Glutamatergic neuron (in vitro differentiated cells): Measurements from ENCODE around the gene RNF17. TPM values are rescaled to one million over a fixed set of nuclear protein-coding genes. Genes with fewer than 3 reads are reported as not detected.
"Not testable (repeated sequence)": the region's sequence is repeated elsewhere in the genome, so short reads cannot be mapped to it uniquely, and the experiment has no call there.

Experiments
- DNase-seq: peaks from one replicate; pipeline ENCODE4 v3.0.0; 2022
- H3K27ac Mint-ChIP-seq: one replicate; pipeline ENCODE4 v1.8.0; 2020; ENCODE audit warnings: mild to moderate bottlenecking, mixed read lengths, inconsistent platforms; ENCODE audit not compliant: unreplicated experiment
- H3K27me3 Mint-ChIP-seq: one replicate; pipeline ENCODE4 v1.8.0; 2020; ENCODE audit warnings: mild to moderate bottlenecking, moderate library complexity, mixed read lengths, inconsistent platforms; ENCODE audit not compliant: unreplicated experiment
- H3K36me3 Mint-ChIP-seq: one replicate; pipeline ENCODE4 v1.8.0; 2020; ENCODE audit warnings: mild to moderate bottlenecking, mixed read lengths, inconsistent platforms; ENCODE audit not compliant: unreplicated experiment
- H3K4me1 Mint-ChIP-seq: one replicate; pipeline ENCODE4 v1.8.0; 2020; ENCODE audit warnings: mild to moderate bottlenecking, low read depth, mixed read lengths, inconsistent platforms; ENCODE audit not compliant: unreplicated experiment
- H3K4me3 Mint-ChIP-seq: one replicate; pipeline ENCODE4 v1.8.0; 2020; ENCODE audit warnings: mild to moderate bottlenecking, mixed read lengths, inconsistent platforms; ENCODE audit not compliant: unreplicated experiment
- H3K9me3 Mint-ChIP-seq: one replicate; pipeline ENCODE4 v1.8.0; 2020; ENCODE audit warnings: mild to moderate bottlenecking, moderate library complexity, mixed read lengths, inconsistent platforms; ENCODE audit not compliant: unreplicated experiment
- CTCF ChIP-seq: fragments of 200-600 bp; sonication (generic); IDR thresholded peaks from one replicate; pipeline ENCODE4 v1.5.0; 2021; ENCODE audit not compliant: partially characterized antibody, unreplicated experiment
- total RNA-seq: library from RNA; stranded (reverse); fragmentation: NEBNext Ultra II Directional; extraction: Animal tissue kit (Norgen Biotek cat#: 25700); gene quantifications from one replicate; pipeline ENCODE4 v1.2.1, GENCODE V29; 2021; ENCODE audit not compliant: unreplicated experiment

The RNF17 gene
- total RNA-seq, 1 donor from 2014 or later: not detected

DNA sequence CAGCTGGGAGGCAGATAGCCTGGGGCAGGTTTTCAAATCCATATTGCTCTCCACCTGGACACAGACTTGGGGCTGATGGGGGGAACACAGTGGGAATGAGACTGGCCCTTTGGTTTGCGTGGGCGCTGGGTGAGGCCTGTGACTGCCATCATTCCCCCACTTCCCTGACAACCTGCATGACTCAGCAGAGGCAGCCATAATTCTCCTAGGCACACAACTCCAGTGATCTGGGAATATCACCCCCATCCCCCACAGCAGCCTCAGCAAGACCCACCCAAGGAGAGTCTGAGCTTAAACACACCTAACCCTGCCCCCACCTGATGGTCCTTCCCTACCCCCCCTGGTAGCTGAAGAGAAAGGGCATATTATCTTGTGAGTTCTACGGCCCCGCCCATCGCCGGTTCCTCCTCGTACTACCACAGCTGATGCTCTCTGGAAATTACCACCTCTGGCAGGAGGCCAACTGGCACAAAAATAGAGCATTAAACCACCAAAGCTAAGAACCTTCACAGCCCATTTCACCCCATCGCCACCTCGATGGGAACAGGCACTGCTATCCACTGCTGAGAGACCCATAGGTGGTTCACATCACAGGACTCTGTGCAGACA lies 71.0 kb downstream of the RNF17 start:
- Mint-ChIP-seq H3K27ac (no peak overlapping the region), H3K4me1 (no peaks in the 10 kb centered on the region), H3K36me3 (no peaks in the 10 kb centered on the region), H3K4me3 (no peak overlapping the region), H3K27me3 (no peaks in the 10 kb centered on the region), H3K9me3 (no peaks in the 10 kb centered on the region)
- no peak for DNase-seq
- no peak for TF ChIP-seq CTCF

- not testable (repeated sequence) for H3K27ac Mint-ChIP-seq, H3K4me1 Mint-ChIP-seq, H3K27me3 Mint-ChIP-seq, DNase-seq, H3K36me3 Mint-ChIP-seq, H3K4me3 Mint-ChIP-seq, H3K9me3 Mint-ChIP-seq
Observed at GRCh38 chr13:24837528-24837927, 73.6 kb downstream of the RNF17 start.

DNA sequence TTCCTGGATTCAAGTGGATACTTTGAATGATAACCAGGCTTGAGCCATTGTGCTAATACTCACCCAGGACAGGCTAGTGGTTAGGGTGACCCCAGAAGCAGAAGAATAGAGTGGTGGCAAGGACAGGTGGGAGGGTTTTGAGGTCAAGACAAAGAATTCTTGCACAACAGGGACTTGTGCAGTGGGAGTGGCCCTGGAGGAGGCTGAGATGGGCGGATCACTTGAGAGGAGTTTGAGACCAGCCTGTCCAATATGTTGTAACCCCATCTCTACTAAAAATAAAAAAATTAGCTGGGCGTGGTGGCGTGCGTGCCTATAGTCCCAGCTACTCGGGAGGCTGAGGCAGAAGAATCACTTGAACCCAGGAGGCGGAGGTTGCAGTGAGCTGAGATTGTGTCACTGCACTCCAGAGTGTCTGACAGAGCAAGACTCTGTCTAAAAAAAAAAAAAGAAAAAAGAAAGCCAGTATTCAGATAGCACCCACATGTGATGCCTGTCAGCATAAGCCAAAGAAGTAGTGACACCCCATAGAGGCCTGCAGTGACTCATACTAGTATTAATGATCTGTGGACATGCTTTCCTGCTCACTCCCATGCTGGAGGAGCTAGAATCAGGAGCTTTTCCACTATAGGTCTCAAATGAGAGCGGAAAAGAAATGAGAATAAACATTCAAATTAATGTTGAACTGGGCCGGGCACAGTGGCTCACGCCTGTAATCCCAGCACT lies 78.7 kb downstream of the RNF17 start:
- H3K27me3 Mint-ChIP-seq: no peaks in the 10 kb centered on the region

GRCh38 chr13:24851546-24851945 lies 87.6 kb downstream of the RNF17 start:
- TF ChIP-seq CTCF: no peak
- Mint-ChIP-seq H3K36me3 (no peaks in the 10 kb centered on the region), H3K4me1 (no peaks in the 10 kb centered on the region), H3K4me3 (no peak overlapping the region), H3K27me3 (no peaks in the 10 kb centered on the region), H3K27ac (no peak overlapping the region), H3K9me3 (no peaks in the 10 kb centered on the region)
- no peak for DNase-seq

More for the DNA sequence above, 78.7 kb downstream of the RNF17 start:
- no peaks in the 10 kb centered on the region for H3K4me1 Mint-ChIP-seq
- H3K36me3 Mint-ChIP-seq: no peaks in the 10 kb centered on the region
- H3K9me3 Mint-ChIP-seq: no peaks in the 10 kb centered on the region
- no peak for DNase-seq
- H3K27ac Mint-ChIP-seq: no peak overlapping the region
- TF ChIP-seq CTCF: no peak
- H3K4me3 Mint-ChIP-seq: no peak overlapping the region

DNA sequence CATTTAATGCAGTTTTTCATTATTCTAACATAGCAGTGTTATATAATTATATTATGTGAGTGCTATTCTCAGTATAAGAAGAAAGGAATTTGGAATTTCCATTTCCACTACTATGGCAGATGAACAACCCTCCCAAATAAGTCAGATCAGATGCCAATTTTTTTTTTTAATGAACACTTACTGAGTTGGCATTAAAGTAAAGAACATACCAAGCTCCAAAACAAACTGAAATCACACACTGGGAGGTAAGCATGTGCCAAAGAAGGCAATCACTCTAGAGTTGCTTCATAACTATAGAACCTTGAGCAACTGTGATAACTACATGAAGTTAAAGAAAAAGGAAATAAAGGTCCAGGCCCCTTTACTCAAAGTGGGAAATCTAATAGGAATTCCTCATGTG lies 90.3 kb downstream of the RNF17 start:
- H3K27ac Mint-ChIP-seq: no peak overlapping the region
- TF ChIP-seq CTCF: no peak
- H3K4me3 Mint-ChIP-seq: no peak overlapping the region
- no peaks in the 10 kb centered on the region for H3K9me3 Mint-ChIP-seq
- H3K36me3 Mint-ChIP-seq: no peaks in the 10 kb centered on the region
- H3K27me3 Mint-ChIP-seq: peaks cover 2% of the 10 kb centered on the region
- DNase-seq: no peak
- H3K4me1 Mint-ChIP-seq: no peaks in the 10 kb centered on the region
